Activated naive CD4-positive, alpha-beta T cell treated with anti-CD3 and anti-CD28 coated beads, Interleukin-2, amount 10 ng/mL, durations not matched to agents 7 days and 5 days (primary cell): ENCODE data around the gene GRIN2A.

ENCODE experiments used
- CTCF ChIA-PET: fragments of 350-600 bp; sonication (Branson Sonifier 250); formaldehyde crosslinking; loops from one replicate; lab custom pipeline; 2021; ENCODE audit warnings: antibody characterized with exemption; lab: Charles Lee
- DNase-seq: peaks from one replicate; pipeline ENCODE4 v3.0.0-alpha.2; 2020
- H3K27ac Mint-ChIP-seq: one replicate; pipeline ENCODE4 v1.8.0; 2021; ENCODE audit warnings: mild to moderate bottlenecking, moderate library complexity, mixed read lengths
- H3K27me3 Mint-ChIP-seq: one replicate; pipeline ENCODE4 v1.8.0; 2021; ENCODE audit warnings: mild to moderate bottlenecking, mixed read lengths
- H3K36me3 Mint-ChIP-seq: one replicate; pipeline ENCODE4 v1.8.0; 2021; ENCODE audit warnings: mixed read lengths
- H3K4me1 Mint-ChIP-seq: one replicate; pipeline ENCODE4 v1.8.0; 2021; ENCODE audit warnings: mixed read lengths
- H3K4me3 Mint-ChIP-seq: one replicate; pipeline ENCODE4 v1.8.0; 2021; ENCODE audit warnings: mild to moderate bottlenecking, moderate library complexity, mixed read lengths
- H3K9me3 Mint-ChIP-seq: one replicate; pipeline ENCODE4 v1.8.0; 2021; ENCODE audit warnings: mixed read lengths

GRIN2A gene

DNA sequence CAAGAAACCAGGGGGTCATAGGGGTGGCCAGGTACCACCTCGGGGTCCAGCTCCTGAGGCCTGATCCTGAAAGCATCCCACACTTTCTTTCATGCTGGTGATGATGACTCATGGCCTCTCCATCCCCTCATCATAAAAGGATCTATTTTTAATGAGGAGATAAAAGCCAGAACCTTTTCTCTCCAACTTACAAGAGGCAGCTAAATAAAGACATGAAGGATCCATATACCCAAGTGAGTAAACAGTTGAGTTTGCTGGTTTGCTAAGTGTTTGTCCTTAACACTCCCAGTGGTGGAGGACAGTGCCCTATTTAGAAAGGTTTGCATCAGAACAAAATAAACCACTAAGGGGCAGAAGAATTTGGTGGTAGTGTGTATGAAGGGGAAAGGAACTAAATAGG, 383.8 kb downstream of the GRIN2A start:
- H3K4me1 Mint-ChIP-seq = no peaks in the 10 kb centered on the region
- no peak overlapping the region for H3K4me3 Mint-ChIP-seq
- H3K27ac Mint-ChIP-seq = no peak overlapping the region
- peaks cover 18% of the 10 kb centered on the region for H3K9me3 Mint-ChIP-seq
- no peaks in the 10 kb centered on the region for H3K36me3 Mint-ChIP-seq
- no peaks in the 10 kb centered on the region for H3K27me3 Mint-ChIP-seq
- DNase-seq = no peak
- CTCF ChIA-PET = no interaction called here

DNA sequence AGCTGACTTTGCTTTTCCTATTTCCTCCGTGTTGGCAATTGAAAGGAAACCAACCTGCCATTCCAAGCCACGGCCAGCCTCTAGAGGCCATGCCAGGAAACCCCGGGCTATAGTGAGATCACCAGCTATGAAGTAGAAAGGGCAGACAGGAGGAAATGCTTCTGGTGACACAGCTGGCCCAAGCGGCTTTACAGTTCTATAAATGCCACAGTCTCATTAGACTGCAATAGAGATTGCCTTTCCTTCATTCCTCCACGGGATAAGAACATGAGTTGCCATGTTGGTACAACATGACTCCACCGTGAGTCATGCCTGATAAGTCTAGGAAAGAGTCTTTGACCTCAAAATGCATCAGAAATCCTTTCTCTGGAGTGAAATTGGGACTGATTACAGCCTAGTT, 384.9 kb downstream of the GRIN2A start:
- CTCF ChIA-PET = no interaction called here
- Mint-ChIP-seq H3K4me1 (no peaks in the 10 kb centered on the region), H3K4me3 (no peak overlapping the region), H3K27me3 (no peaks in the 10 kb centered on the region), H3K27ac (no peak overlapping the region), H3K9me3 (peaks cover 18% of the 10 kb centered on the region), H3K36me3 (no peaks in the 10 kb centered on the region)
- DNase-seq = no peak

DNA sequence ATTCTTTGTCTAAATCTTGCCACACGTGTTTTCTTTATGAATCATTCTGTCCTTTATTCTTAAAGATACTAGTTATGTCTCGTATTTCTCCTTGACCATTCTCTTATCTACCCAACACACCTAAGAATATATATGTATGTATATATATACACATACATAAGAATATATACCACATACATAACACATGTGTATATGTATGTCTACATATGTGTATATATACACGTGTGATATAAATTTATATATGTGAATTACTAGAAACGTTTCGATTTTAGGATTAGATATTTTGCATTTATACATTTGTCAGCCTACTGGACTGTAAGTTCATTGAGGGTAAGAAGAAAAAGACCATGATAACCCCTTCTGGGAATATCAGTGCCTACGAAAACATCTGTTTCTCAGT, 388.6 kb downstream of the GRIN2A start:
- no peaks in the 10 kb centered on the region for H3K36me3 Mint-ChIP-seq
- H3K4me1 Mint-ChIP-seq = no peaks in the 10 kb centered on the region
- H3K27me3 Mint-ChIP-seq = no peaks in the 10 kb centered on the region
- DNase-seq = no peak
- H3K9me3 Mint-ChIP-seq = peaks cover 4% of the 10 kb centered on the region
- no peak overlapping the region for H3K27ac Mint-ChIP-seq
- CTCF ChIA-PET = no interaction called here
- no peak overlapping the region for H3K4me3 Mint-ChIP-seq

DNA sequence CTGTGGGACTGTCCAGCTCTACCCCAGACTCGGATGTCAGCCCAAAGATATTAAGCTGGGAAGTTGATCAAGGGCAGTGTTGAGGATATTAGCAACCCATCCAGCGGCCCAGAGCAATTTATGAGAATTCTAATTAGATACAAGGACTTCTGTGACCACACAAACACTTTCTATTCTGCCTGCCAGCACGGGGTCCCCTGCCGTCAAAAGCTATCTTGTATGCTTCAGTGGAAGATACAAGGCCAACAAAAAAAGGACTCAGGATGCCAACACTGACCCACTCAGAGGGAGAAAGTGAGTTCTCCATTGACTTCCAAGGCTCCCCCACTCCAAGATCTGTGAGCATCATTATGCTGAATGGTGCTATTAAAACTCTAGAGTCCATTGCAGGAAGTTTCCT, 390.7 kb downstream of the GRIN2A start:
- Mint-ChIP-seq H3K4me3 (no peak overlapping the region), H3K9me3 (peaks cover 5% of the 10 kb centered on the region), H3K27ac (no peak overlapping the region), H3K27me3 (no peaks in the 10 kb centered on the region), H3K36me3 (no peaks in the 10 kb centered on the region), H3K4me1 (no peaks in the 10 kb centered on the region)
- CTCF ChIA-PET = no interaction called here
- no peak for DNase-seq

DNA sequence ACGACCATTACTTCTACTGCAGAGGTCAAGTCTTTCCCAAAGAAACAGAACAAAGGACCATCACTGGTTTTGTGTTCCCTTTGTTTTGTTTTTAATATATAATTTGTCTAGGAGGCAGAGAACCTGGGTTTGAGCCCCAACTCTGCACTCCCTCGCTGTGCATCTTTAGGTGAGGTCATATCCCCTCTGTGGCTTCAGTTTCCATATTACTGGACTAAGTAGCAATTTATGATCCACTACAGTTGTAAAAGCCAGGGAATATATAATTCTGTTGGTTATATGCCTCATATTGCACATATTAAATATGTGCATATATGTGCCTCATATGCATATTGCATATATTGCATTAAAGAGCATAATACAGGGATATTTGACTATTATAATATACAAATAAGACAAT, 392.0 kb downstream of the GRIN2A start:
- CTCF ChIA-PET = no interaction called here
- no peaks in the 10 kb centered on the region for H3K27me3 Mint-ChIP-seq
- no peak for DNase-seq
- H3K27ac Mint-ChIP-seq = no peak overlapping the region
- H3K9me3 Mint-ChIP-seq = peaks cover 5% of the 10 kb centered on the region
- H3K4me1 Mint-ChIP-seq = no peaks in the 10 kb centered on the region
- no peaks in the 10 kb centered on the region for H3K36me3 Mint-ChIP-seq
- H3K4me3 Mint-ChIP-seq = no peak overlapping the region

DNA sequence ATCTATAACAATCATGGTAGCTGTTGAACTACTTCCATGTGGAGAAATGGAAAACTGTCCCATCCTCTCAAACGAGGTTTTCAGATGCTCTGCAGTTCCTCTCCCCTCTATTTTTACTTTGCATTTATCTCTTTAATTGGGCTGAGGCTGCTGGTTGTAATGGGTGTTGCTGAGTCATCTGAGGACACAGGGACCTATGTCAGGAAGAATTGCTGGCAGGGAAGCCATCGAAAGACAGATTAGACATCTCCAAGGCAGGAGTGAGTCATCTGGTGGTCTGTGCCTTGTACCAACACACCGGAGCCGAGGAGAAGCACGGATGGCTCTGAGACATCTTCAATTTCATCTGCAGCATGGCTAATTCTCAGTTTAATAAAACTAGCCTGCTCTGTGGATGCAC, 394.5 kb downstream of the GRIN2A start:
- Mint-ChIP-seq H3K4me3 (no peak overlapping the region), H3K4me1 (no peaks in the 10 kb centered on the region), H3K36me3 (no peaks in the 10 kb centered on the region), H3K27me3 (no peaks in the 10 kb centered on the region), H3K9me3 (peaks cover 7% of the 10 kb centered on the region), H3K27ac (no peak overlapping the region)
- CTCF ChIA-PET = no interaction called here
- DNase-seq = no peak

DNA sequence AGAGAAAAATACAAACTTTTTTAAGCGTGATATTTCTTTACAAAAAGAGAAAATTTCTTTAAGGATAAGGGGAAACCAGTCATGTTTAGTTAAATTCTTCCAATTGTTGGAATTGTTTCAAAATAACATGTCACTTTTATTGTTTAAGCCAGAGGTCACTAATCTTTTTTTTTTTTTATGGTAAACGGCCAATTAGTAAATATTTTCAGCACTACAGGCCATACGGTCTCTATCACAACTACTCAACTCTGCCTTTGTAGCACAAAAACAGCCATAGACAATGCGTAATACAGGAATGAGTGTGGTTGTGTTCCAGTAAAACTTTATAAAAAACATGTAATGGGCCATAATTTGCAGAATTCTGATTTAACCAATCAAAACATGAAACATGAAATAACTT, 401.4 kb downstream of the GRIN2A start:
- H3K4me1 Mint-ChIP-seq = no peaks in the 10 kb centered on the region
- no peaks in the 10 kb centered on the region for H3K36me3 Mint-ChIP-seq
- no peak for DNase-seq
- CTCF ChIA-PET = no interaction called here
- no peak overlapping the region for H3K4me3 Mint-ChIP-seq
- H3K27me3 Mint-ChIP-seq = no peaks in the 10 kb centered on the region
- H3K27ac Mint-ChIP-seq = no peak overlapping the region
- peaks cover 5% of the 10 kb centered on the region for H3K9me3 Mint-ChIP-seq

DNA sequence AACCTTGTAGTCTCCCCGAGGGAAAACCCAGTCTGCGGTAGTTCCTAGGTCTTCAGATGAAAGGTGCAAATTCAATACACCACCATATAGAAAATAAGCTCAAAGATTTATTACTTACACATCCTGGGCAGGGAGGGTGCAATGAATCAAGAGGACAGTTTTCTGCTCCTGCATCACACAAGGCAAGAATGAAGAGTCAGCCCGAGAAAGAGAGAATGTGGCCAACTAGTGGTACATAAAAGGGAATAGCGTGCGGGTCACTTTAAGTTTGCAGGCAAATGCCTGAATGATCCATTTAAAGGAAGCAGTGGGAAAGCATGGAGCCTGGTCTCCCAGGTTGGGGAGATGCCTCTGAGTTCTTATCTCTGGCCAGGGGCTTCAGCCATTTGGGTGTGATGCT, 403.4 kb downstream of the GRIN2A start:
- Mint-ChIP-seq H3K9me3 (peaks cover 7% of the 10 kb centered on the region), H3K4me1 (no peaks in the 10 kb centered on the region), H3K4me3 (no peak overlapping the region), H3K27ac (no peak overlapping the region), H3K27me3 (no peaks in the 10 kb centered on the region), H3K36me3 (no peaks in the 10 kb centered on the region)
- no peak for DNase-seq
- CTCF ChIA-PET = no interaction called here

DNA sequence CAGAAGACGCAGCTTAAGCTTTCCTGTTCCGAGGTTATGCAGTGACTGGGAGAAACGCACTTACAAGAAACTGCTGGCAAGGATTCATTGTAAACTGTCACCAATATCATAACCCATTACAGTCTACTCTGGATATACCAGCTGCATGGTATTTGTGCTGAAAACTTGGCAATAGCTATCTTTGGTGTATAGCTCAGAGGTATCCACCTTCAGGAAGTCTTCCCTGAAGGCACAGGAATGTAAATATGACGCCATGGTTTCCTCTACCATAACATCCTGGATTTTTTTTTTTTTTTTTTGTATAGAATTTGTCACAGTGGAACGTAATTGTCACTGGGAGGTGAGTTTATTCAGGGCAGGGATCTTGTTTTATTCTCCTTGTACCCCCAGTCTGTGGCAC, 406.2 kb downstream of the GRIN2A start:
- Mint-ChIP-seq H3K4me1 (no peaks in the 10 kb centered on the region), H3K9me3 (peaks cover 2% of the 10 kb centered on the region), H3K4me3 (no peak overlapping the region), H3K27me3 (no peaks in the 10 kb centered on the region), H3K27ac (no peak overlapping the region), H3K36me3 (no peaks in the 10 kb centered on the region)
- CTCF ChIA-PET = no interaction called here
- DNase-seq = no peak

DNA sequence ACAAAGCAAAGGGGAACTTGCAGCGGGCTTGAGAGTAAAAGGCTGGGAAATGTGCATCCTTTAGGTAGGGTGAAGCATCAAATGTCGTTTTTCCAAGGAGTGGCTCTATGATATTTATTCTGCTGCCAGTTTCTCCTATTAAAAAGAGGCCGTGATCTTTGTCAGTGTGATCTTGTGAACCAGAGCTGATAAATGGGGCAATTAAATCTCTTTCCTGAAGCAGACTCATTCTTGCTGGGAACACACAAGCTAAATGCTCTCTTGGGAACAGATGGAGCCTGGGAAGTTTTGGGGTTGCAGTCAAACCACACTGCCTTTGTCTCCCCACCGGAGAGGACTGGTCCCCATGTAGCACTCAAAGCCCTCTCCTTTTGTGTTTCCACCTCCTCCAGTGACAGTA, 408.9 kb downstream of the GRIN2A start:
- CTCF ChIA-PET = no interaction called here
- no peaks in the 10 kb centered on the region for H3K36me3 Mint-ChIP-seq
- H3K4me1 Mint-ChIP-seq = no peaks in the 10 kb centered on the region
- no peak overlapping the region for H3K4me3 Mint-ChIP-seq
- no peaks in the 10 kb centered on the region for H3K27me3 Mint-ChIP-seq
- H3K9me3 Mint-ChIP-seq = peaks cover 6% of the 10 kb centered on the region
- H3K27ac Mint-ChIP-seq = no peak overlapping the region
- DNase-seq = no peak

DNA sequence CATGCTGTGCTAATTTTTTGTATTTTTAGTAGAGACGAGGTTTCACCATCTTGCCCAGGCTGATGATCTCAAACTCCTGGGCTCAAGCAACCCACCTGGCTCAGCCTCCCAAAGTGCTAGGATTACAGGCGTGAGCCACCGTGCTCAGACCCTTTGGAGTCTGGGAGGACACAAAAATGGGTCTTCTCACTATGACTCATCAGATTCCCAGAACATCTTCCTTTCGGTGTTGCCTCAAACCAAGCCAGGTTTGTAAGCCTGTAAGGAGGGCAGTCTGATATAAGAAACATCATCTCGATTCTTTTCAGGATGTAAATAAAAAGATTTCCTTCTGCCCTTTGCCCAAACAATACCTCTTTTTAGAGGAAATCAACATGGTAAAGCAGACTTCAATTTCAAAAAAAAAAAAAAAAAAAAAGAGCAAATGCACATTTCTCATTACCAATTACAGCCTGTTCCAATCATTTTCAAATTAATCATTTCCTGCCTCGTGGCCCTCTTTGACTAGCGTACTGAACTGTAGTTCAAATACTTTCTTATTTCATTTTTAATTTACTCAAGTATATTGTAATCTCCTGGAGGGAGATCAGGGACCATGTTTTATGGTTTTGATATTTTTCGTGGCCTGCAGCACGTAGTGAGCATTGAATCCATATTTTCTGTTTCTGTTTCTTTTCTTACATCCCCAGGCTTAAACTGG, 409.6 kb downstream of the GRIN2A start:
- Mint-ChIP-seq H3K9me3 (peaks cover 6% of the 10 kb centered on the region), H3K4me3 (no peak overlapping the region), H3K4me1 (no peaks in the 10 kb centered on the region), H3K27me3 (no peaks in the 10 kb centered on the region), H3K27ac (no peak overlapping the region), H3K36me3 (no peaks in the 10 kb centered on the region)
- DNase-seq = no peak
- CTCF ChIA-PET = no interaction called here

DNA sequence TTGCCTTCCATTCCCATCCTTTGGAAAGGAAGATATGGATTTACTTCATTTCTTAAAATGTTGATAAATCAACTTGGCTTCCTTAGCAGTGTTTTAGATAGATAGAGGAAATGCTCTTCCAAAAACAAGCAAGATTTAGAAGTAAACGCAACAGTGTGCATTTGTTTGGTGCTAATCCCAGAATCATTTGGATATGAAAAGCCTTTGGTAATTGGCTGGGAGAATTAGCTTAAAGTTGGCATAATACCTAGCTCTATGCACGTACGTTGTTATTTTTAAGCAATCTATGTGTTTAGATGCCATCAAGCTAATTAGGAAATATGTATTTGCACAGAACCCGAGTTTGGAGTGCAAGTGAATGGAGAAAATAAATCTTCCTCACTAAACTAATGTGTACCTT, 415.3 kb downstream of the GRIN2A start:
- Mint-ChIP-seq H3K4me1 (no peaks in the 10 kb centered on the region), H3K36me3 (no peaks in the 10 kb centered on the region), H3K27me3 (no peaks in the 10 kb centered on the region), H3K27ac (no peak overlapping the region), H3K9me3 (peaks cover 18% of the 10 kb centered on the region), H3K4me3 (no peak overlapping the region)
- CTCF ChIA-PET = no interaction called here
- DNase-seq = no peak

DNA sequence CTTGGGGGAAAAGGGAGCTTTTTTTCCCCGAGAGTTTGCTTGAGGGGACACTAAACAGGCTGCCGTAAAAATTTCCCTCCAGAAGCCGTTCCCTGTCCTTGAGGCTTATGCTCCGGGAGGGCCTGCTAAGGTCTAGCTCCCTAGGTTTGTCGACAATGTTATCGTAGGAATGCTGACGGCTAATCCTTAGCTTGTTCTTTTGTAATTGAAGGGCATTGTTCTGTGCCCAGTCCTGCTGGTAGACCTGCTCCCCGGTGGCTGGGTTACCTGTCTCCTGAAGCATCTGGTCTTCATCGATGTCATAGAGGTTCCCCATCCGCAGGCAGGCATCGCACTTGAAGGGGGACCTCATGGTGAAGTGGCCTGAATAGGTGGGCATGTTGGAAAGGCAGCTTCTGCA, 418.7 kb downstream of the GRIN2A start:
- DNase-seq = no peak
- no peak overlapping the region for H3K4me3 Mint-ChIP-seq
- CTCF ChIA-PET = no interaction called here
- peaks cover 17% of the 10 kb centered on the region for H3K9me3 Mint-ChIP-seq
- no peak overlapping the region for H3K27ac Mint-ChIP-seq
- H3K36me3 Mint-ChIP-seq = no peaks in the 10 kb centered on the region
- no peaks in the 10 kb centered on the region for H3K27me3 Mint-ChIP-seq
- H3K4me1 Mint-ChIP-seq = no peaks in the 10 kb centered on the region

DNA sequence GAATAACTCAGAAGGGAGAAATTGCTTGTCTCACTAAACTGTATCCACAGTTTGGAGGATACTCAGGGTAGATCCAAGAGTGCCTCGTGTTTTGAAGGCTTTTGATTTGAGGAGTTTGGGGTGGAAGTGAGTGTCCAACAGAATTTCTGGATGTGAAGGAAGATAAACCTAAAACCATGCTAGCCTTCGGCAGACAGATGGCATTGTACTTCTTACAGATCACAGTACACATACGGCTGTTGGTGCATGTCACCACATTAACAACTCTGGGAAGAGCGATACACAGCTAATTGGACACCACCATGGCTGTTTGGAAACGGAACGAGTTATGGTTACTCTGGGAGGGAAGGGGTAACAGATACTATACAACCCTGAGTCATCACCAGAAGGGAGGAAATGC, 420.4 kb downstream of the GRIN2A start:
- CTCF ChIA-PET = no interaction called here
- Mint-ChIP-seq H3K9me3 (peaks cover 17% of the 10 kb centered on the region), H3K36me3 (no peaks in the 10 kb centered on the region), H3K4me3 (no peak overlapping the region), H3K4me1 (no peaks in the 10 kb centered on the region), H3K27me3 (no peaks in the 10 kb centered on the region), H3K27ac (no peak overlapping the region)
- DNase-seq = no peak

DNA sequence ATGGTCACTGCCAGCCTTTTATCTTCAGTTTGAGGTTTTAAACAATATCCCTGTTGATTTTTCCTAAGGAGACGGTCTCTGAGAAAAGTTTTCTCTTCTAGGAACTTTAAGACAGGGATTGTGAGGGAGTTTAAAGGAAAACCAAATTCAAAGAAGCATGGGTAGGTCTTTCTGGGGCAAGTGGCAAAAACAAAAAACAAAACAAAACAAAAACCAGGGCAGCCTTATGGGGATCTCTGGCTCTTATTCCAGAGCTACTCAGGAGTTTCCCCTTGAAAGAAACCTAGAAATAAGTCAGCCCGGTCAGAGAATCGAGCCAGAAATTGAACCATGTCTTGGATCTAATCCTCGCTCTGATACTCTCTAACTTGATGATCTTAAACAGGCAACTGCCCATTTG, 424.5 kb downstream of the GRIN2A start:
- no peak overlapping the region for H3K4me3 Mint-ChIP-seq
- CTCF ChIA-PET = no interaction called here
- DNase-seq = no peak
- no peaks in the 10 kb centered on the region for H3K36me3 Mint-ChIP-seq
- peaks cover 9% of the 10 kb centered on the region for H3K9me3 Mint-ChIP-seq
- no peaks in the 10 kb centered on the region for H3K4me1 Mint-ChIP-seq
- H3K27me3 Mint-ChIP-seq = no peaks in the 10 kb centered on the region
- H3K27ac Mint-ChIP-seq = no peak overlapping the region

DNA sequence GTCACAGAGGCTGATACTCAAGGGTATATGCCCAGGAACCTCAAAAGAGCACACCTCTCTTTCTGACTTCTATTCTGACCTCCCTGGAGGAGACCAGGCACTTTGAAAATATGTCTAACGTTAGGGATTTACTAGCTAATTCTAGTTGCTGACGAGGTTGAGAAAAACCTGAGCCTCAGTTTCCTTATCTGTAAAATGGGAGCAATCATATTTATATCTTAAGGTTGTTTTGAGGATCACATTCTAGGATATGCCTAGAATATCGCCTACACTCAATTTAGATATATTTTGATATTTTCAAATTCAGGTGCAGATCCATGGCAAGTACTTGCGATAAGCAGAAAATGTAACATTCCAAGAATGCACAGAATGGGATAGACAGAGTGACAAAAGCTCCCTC, 425.8 kb downstream of the GRIN2A start:
- CTCF ChIA-PET = no interaction called here
- Mint-ChIP-seq H3K36me3 (no peaks in the 10 kb centered on the region), H3K27me3 (no peaks in the 10 kb centered on the region), H3K9me3 (no peaks in the 10 kb centered on the region), H3K27ac (no peak overlapping the region), H3K4me3 (no peak overlapping the region), H3K4me1 (no peaks in the 10 kb centered on the region)
- DNase-seq = no peak
